Lower leg skin (tissue), 3 donors: ENCODE measurements around the gene RGS12.

ENCODE experiments used
- POLR2A ChIP-seq, 2 donors: fragments of 450-650 bp; IDR thresholded peaks; one replicate each; pipeline ENCODE4 v1.6.1; 2016 to 2017; ENCODE audit warnings: antibody characterized with exemption in 2 of 2, mild to moderate bottlenecking in 1 of 2, moderate library complexity in 1 of 2
- TF ChIP-seq, protein P1 (sequence below), 3 donors: fragments of 450-650 bp; IDR thresholded peaks; one replicate each; pipeline ENCODE4 v1.5.1; 2016; ENCODE audit warnings: antibody characterized with exemption in 3 of 3, mild to moderate bottlenecking in 3 of 3, moderate library complexity in 2 of 3

- TF ChIP-seq, protein P1, sequence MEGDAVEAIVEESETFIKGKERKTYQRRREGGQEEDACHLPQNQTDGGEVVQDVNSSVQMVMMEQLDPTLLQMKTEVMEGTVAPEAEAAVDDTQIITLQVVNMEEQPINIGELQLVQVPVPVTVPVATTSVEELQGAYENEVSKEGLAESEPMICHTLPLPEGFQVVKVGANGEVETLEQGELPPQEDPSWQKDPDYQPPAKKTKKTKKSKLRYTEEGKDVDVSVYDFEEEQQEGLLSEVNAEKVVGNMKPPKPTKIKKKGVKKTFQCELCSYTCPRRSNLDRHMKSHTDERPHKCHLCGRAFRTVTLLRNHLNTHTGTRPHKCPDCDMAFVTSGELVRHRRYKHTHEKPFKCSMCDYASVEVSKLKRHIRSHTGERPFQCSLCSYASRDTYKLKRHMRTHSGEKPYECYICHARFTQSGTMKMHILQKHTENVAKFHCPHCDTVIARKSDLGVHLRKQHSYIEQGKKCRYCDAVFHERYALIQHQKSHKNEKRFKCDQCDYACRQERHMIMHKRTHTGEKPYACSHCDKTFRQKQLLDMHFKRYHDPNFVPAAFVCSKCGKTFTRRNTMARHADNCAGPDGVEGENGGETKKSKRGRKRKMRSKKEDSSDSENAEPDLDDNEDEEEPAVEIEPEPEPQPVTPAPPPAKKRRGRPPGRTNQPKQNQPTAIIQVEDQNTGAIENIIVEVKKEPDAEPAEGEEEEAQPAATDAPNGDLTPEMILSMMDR (IDR thresholded peaks at IDR 0.05): no peak
- TF ChIP-seq POLR2A (IDR thresholded peaks at IDR 0.05): no peak
Observed at GRCh38 chr4:3303565-3303824, 10.7 kb downstream of the RGS12 start.
